Peyer's patch (tissue), 4 donors: ENCODE results near the gene CPEB4.

ENCODE experiments used
- CTCF ChIP-seq, 6 experiments: fragments of 450-650 bp in 4 of 6; fragments of 200-600 bp in 2 of 6; sonication (generic) in 1 of 6; IDR thresholded peaks; one replicate each; pipeline ENCODE4 v1.5.1; 2017 to 2019; ENCODE audit warnings: antibody characterized with exemption in 6 of 6, mild to moderate bottlenecking in 3 of 6, moderate library complexity in 1 of 6
- POLR2A ChIP-seq, 2 donors: fragments of 450-650 bp; IDR thresholded peaks; one replicate each; pipeline ENCODE4 v1.5.1; 2017; ENCODE audit warnings: antibody characterized with exemption in 2 of 2, mild to moderate bottlenecking in 2 of 2, moderate library complexity in 2 of 2

GRCh38 chr5:173950829-173951228 is 62.7 kb downstream of the CPEB4 start:
- TF ChIP-seq CTCF (IDR thresholded peaks at IDR 0.05) (no peak), POLR2A (IDR thresholded peaks at IDR 0.05) (no peak)
